Nephron (organoid): Measurements from ENCODE around the gene BCAS3.
"Not testable (repeated sequence)": the region's sequence is repeated elsewhere in the genome, so short reads cannot be mapped to it uniquely, and the experiment has no call there.

ENCODE experiments used
- H3K27ac Mint-ChIP-seq, 3 experiments: 2 replicates each; pipeline ENCODE4 v1.8.0; 2020; ENCODE audit warnings: mixed read lengths in 3 of 3, mild to moderate bottlenecking in 2 of 3, moderate library complexity in 1 of 3
- H3K27me3 Mint-ChIP-seq: 2 replicates; pipeline ENCODE4 v1.8.0; 2021; ENCODE audit warnings: low read depth, mild to moderate bottlenecking, moderate library complexity, mixed read lengths
- H3K36me3 Mint-ChIP-seq: 2 replicates; pipeline ENCODE4 v1.8.0; 2020; ENCODE audit warnings: low read depth, mixed read lengths
- H3K4me1 Mint-ChIP-seq: 2 replicates; pipeline ENCODE4 v1.8.0; 2020; ENCODE audit warnings: mixed read lengths
- H3K4me3 Mint-ChIP-seq, 3 experiments: 2 replicates each; pipeline ENCODE4 v1.8.0; 2020; ENCODE audit warnings: mild to moderate bottlenecking in 3 of 3, mixed read lengths in 3 of 3, moderate library complexity in 2 of 3
- H3K9me3 Mint-ChIP-seq: 2 replicates; pipeline ENCODE4 v1.8.0; 2020; ENCODE audit warnings: mixed read lengths
- TF ChIP-seq, protein P1 (sequence below), 3 experiments: fragments of 200-600 bp; sonication (generic); IDR thresholded peaks; one replicate each; pipeline ENCODE4 v1.5.0; 2021; ENCODE audit warnings: antibody characterized with exemption in 3 of 3; ENCODE audit not compliant: unreplicated experiment in 3 of 3

BCAS3 gene

DNA sequence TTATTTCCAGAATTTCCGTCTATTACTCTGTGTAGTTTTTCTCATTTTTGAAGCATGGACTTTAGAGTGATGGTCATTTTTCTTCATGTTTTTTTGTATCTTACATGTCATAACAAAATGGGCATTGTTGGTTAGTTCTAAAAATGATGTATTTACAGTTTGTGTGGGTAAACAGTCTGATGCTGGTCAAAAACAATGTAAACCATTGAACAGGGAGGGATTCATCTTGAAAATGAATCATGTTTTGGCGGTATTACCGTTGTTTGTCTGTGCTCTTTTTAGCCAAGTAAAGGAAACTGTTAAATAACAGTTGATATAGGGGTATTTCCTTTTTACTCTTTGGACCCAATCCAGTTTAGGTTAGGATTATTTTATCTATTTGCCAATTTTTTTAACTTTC is 315.8 kb downstream of the BCAS3 start:
- TF ChIP-seq, protein P1, sequence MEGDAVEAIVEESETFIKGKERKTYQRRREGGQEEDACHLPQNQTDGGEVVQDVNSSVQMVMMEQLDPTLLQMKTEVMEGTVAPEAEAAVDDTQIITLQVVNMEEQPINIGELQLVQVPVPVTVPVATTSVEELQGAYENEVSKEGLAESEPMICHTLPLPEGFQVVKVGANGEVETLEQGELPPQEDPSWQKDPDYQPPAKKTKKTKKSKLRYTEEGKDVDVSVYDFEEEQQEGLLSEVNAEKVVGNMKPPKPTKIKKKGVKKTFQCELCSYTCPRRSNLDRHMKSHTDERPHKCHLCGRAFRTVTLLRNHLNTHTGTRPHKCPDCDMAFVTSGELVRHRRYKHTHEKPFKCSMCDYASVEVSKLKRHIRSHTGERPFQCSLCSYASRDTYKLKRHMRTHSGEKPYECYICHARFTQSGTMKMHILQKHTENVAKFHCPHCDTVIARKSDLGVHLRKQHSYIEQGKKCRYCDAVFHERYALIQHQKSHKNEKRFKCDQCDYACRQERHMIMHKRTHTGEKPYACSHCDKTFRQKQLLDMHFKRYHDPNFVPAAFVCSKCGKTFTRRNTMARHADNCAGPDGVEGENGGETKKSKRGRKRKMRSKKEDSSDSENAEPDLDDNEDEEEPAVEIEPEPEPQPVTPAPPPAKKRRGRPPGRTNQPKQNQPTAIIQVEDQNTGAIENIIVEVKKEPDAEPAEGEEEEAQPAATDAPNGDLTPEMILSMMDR (IDR thresholded peaks at IDR 0.05; ENCODE audit: unreplicated experiment in 3 of 3) = no peak
- peaks cover 9% of the 10 kb centered on the region for H3K36me3 Mint-ChIP-seq
- H3K9me3 Mint-ChIP-seq = no peaks in the 10 kb centered on the region
- peak overlapping the region in 1 of 3 experiments; percentile 42 for H3K27ac Mint-ChIP-seq
- H3K4me3 Mint-ChIP-seq = no peak overlapping the region
- H3K27me3 Mint-ChIP-seq = no peaks in the 10 kb centered on the region
- no peaks in the 10 kb centered on the region for H3K4me1 Mint-ChIP-seq

DNA sequence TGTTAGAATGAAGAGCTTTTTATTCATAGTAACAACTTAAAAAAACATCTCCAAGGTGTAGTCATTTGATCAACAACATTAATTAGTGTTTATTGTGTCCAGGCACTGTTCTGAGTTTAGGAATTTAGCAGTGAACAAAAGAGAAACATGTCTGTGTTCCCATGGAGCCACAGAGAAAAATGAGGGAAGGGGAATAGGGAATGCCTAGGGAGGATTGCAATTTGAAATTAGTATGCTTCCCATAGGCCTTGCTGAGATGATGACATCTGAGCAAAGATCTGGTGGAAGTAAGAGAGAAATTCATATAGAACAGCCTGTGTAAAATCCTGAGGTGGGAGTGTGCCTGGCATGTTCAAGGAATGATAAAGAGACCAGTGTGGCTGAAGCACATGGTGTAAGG is 318.0 kb downstream of the BCAS3 start:
- Mint-ChIP-seq H3K9me3 (no peaks in the 10 kb centered on the region), H3K36me3 (peaks cover 9% of the 10 kb centered on the region), H3K4me1 (no peaks in the 10 kb centered on the region), H3K27me3 (no peaks in the 10 kb centered on the region), H3K27ac (no peak overlapping the region), H3K4me3 (no peak overlapping the region)
- TF ChIP-seq, protein P1 (IDR thresholded peaks at IDR 0.05; ENCODE audit: unreplicated experiment in 3 of 3) = no peak

DNA sequence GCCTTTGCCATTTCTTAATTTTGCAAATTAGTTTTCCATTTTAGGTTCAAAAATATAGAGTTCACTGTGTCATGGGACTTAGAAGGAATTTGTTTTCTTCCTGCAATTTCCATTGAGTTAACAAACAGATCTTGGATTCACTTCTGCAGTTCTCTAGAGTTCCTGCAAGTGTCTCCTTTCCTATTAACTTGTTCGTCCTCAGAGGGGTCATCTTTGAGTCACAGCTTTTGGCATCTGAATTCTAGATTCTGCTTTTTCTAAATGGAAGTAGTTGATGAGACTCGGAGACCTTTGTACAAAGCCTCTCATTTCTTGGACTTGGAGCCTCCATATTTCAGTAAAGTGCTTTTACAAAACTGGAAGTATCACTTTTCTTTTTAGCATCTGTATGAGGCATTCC is 323.3 kb downstream of the BCAS3 start:
- Mint-ChIP-seq H3K9me3 (no peaks in the 10 kb centered on the region), H3K27ac (peak overlapping the region in 2 of 3 experiments; percentile 24 to 32), H3K36me3 (no peaks in the 10 kb centered on the region), H3K4me3 (no peak overlapping the region), H3K27me3 (no peaks in the 10 kb centered on the region), H3K4me1 (peaks cover 38% of the 10 kb centered on the region)
- TF ChIP-seq, protein P1 (IDR thresholded peaks at IDR 0.05; ENCODE audit: unreplicated experiment in 3 of 3) = peak; percentile 37 to 55 (median 39)

DNA sequence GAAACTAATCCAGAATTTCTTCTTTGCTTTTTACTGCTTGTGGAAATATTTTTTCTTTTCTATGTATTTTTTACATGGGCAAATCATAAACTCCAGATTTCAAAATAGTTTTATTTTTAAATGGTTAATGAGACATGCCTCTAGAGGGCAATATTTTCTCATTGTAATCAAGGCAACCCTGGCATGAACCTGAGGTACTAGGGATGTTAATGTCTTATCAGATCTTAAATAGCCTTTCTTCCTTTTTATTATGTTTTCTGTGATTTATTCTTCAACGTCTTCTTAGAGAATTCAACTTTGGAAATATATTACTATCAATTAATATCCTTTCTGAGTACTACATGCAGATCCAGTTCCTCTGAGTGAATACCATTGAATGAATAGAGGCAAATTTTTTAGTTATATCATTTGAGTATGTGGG is 324.7 kb downstream of the BCAS3 start:
- H3K4me1 Mint-ChIP-seq = peaks cover 38% of the 10 kb centered on the region
- H3K9me3 Mint-ChIP-seq = no peaks in the 10 kb centered on the region
- peak overlapping the region; percentile 58 to 91 (median 73) for H3K27ac Mint-ChIP-seq
- H3K36me3 Mint-ChIP-seq = no peaks in the 10 kb centered on the region
- H3K4me3 Mint-ChIP-seq = no peak overlapping the region
- no peaks in the 10 kb centered on the region for H3K27me3 Mint-ChIP-seq
- TF ChIP-seq, protein P1 (IDR thresholded peaks at IDR 0.05; ENCODE audit: unreplicated experiment in 3 of 3) = peak; percentile 42 to 67 (median 44)

DNA sequence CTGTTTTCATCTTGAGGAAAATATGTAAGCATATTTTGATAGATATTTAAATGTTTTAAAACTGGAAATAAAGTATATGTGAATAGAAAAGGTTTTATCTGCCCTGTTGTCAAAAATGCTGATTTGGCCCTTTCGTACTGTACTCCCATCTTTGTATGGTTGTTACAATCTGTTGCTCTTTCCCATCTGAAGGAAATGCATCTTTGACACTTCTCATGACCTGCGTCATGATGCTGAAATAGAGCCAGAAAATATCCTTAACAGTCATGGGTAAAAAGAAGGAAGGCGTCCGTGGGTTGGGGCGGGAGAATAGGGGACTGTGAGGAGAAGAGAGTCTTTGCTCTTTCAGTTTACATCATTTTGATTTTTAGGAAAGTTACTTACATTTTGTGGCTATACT is 327.7 kb downstream of the BCAS3 start:
- Mint-ChIP-seq H3K27me3 (no peaks in the 10 kb centered on the region), H3K4me3 (no peak overlapping the region), H3K4me1 (peaks cover 55% of the 10 kb centered on the region), H3K27ac (peak overlapping the region; percentile 16 to 71 (median 22)), H3K36me3 (no peaks in the 10 kb centered on the region), H3K9me3 (no peaks in the 10 kb centered on the region)
- TF ChIP-seq, protein P1 (IDR thresholded peaks at IDR 0.05; ENCODE audit: unreplicated experiment in 3 of 3) = no peak

DNA sequence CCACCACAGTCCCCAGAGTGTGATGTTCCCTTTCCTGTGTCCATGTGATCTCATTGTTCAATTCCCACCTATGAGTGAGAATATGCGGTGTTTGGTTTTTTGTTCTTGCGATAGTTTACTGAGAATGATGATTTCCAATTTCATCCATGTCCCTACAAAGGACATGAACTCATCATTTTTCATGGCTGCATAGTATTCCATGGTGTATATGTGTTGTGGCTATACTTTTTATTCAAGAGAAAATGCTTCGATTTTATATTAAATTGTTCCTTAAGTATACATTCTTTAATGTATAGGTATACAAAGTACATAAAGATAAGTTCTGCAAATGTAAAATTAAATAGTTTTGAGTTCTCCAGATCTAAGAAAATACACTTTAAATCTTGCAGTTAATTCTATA is 328.3 kb downstream of the BCAS3 start:
- H3K27ac Mint-ChIP-seq, H3K27me3 Mint-ChIP-seq, H3K9me3 Mint-ChIP-seq, H3K4me3 Mint-ChIP-seq, H3K36me3 Mint-ChIP-seq: not testable (repeated sequence)
- peaks cover 53% of the 10 kb centered on the region for H3K4me1 Mint-ChIP-seq
